ENCODE measurements around the gene MTUS2. TPM values are rescaled to one million over a fixed set of nuclear protein-coding genes. Genes with fewer than 3 reads are reported as not detected.

MTUS2 gene
- total and polyA plus RNA-seq, 2 donors (not counting 3 experiments of a cell fraction or from before 2014, with no cell fraction given), result not detected

DNA sequence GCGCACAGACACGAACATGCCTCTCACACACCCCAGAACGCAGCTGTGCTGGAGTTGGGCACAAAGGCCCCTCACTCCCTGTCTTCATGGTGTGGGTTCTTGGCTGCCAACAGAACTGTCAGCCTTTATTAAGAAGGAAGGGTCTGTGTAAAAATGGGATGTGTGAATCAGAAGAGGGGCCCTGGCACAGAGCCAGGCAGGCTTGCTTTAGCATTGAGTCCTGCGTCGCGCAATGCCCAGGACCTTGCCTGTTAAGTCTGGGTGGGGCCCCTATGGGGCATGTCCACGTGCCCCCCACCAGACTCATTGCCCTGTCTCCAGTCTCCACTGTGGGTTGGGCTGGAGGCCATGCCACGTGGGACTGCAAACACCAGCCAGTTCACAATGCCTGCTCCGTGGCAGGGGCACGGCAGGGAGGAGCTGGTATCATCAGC, 690.5 kb downstream of the MTUS2 start:
- H3K4me2 ChIP-seq (ENCODE audit: insufficient read depth, low read length), result no peak overlapping the region
- POLR2A ChIA-PET, result no interaction called here
- no peak overlapping the region for H3K9ac ChIP-seq (replicated peaks; ENCODE audit: extremely low read depth, insufficient read depth, low read length)
- no TSS peak for BruUV-seq (replicated peaks)
- peaks cover 12% of the 10 kb centered on the region for H3K4me1 ChIP-seq (ENCODE audit: control insufficient read depth, extremely low read depth, insufficient read depth, low read length)
- H3K9me1 ChIP-seq (replicated peaks; ENCODE audit: control insufficient read depth, extremely low read depth, insufficient read depth, low read length), result no peaks in the 10 kb centered on the region
- no peaks in the 10 kb centered on the region for H4K20me1 ChIP-seq (replicated peaks; ENCODE audit: control insufficient read depth, extremely low read depth, insufficient read depth, low read length)
- H3K9me3 ChIP-seq (replicated peaks; ENCODE audit: control insufficient read depth, insufficient read depth, low read length), result no peaks in the 10 kb centered on the region
- peaks cover 0 to 3% of the 10 kb centered on the region in 2 experiments for H3K36me3 ChIP-seq (ENCODE audit: control insufficient read depth in 2 of 2, extremely low read depth in 1 of 2, insufficient read depth in 2 of 2, low read length in 2 of 2)
- H3K27me3 ChIP-seq (ENCODE audit: control insufficient read depth in 2 of 2, insufficient read depth in 2 of 2, low read length in 2 of 2), result no peaks in the 10 kb centered on the region
- H3K4me3 ChIP-seq (replicated peaks in 1 of 3; ENCODE audit: insufficient read depth in 1 of 3, low read depth in 1 of 3, low read length in 3 of 3), result no peak overlapping the region
- TF ChIP-seq JUN (IDR thresholded peaks at IDR 0.05; ENCODE audit: borderline replicate concordance, insufficient read depth, insufficient read length, low read depth) (no peak), EZH2 (IDR thresholded peaks at IDR 0.05; ENCODE audit: borderline replicate concordance, low read depth, low read length, severe bottlenecking) (no peak), POLR2AphosphoS5 (IDR thresholded peaks at IDR 0.05; ENCODE audit: insufficient read depth, low read depth, low read length) (no peak)
- TF ChIP-seq, protein P1, sequence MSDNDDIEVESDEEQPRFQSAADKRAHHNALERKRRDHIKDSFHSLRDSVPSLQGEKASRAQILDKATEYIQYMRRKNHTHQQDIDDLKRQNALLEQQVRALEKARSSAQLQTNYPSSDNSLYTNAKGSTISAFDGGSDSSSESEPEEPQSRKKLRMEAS (IDR thresholded peaks at IDR 0.05; ENCODE audit: insufficient read depth, insufficient read length), result no peak
- no peak for DNase-seq (ENCODE audit: low read depth, low spot score)
- dilution Hi-C loops (cut with MboI; ENCODE audit: extremely low pct_ligation_motif_present, low sequenced_read_pairs), result no loop called here
- no peak for FAIRE-seq
- CTCF ChIA-PET, result interaction anchor here (10.8 kb wide), 1 partner anchor 196 kb away, joined by 301 read pairs; no protein-coding TSS in a partner anchor
- no peak overlapping the region for H3K27ac ChIP-seq (ENCODE audit: insufficient read depth, low read depth, low read length)
- no peak overlapping the region for H2AFZ ChIP-seq (ENCODE audit: low read depth, low read length)
- H3K79me2 ChIP-seq (ENCODE audit: control insufficient read depth, insufficient read depth, low read length), result no peaks in the 10 kb centered on the region
- intact Hi-C loops (cut with micrococcal nuclease), result no loop called here

DNA sequence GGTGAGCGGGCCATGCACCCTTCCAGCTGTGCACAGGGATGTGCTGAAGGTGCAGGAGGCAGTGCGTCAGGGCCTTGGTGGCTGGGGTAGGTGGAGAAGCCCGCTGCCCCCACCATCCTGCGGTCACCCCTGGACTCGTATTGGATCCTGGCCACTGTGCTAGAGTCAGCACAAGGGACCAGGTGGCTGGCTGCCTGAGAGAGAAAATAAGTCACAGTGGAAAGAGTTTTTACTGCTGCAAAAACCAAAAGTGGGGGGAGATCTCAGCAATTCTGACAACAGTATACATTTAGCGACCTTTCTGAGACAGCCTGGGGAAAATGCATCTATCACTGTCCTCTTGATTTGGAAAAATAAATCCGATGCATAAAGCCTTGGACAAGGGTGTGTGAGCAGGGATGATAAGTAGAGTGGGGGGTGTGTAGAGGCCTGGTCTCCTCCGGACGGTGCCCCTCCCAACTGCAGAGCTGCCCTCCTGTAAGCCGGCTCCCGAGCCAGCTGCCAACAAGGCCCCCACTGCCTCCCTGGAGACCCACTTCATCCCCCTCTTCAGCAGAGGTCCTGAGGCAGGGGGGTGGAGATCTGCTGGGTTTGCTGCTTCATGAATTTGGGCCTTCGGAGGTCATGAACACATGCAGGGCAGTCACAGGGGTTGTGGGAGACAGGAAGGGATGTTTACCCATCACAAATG, 691.1 kb downstream of the MTUS2 start:
- Histone ChIP-seq H3K27me3 (ENCODE audit: control insufficient read depth in 2 of 2, insufficient read depth in 2 of 2, low read length in 2 of 2) (no peaks in the 10 kb centered on the region), H3K27ac (ENCODE audit: insufficient read depth, low read depth, low read length) (no peak overlapping the region), H3K36me3 (ENCODE audit: control insufficient read depth in 2 of 2, extremely low read depth in 1 of 2, insufficient read depth in 2 of 2, low read length in 2 of 2) (peaks cover 0 to 5% of the 10 kb centered on the region in 2 experiments), H3K9ac (replicated peaks; ENCODE audit: extremely low read depth, insufficient read depth, low read length) (no peak overlapping the region), H3K4me1 (ENCODE audit: control insufficient read depth, extremely low read depth, insufficient read depth, low read length) (peaks cover 16% of the 10 kb centered on the region), H3K79me2 (ENCODE audit: control insufficient read depth, insufficient read depth, low read length) (no peaks in the 10 kb centered on the region), H3K4me3 (replicated peaks in 1 of 3; ENCODE audit: insufficient read depth in 1 of 3, low read depth in 1 of 3, low read length in 3 of 3) (no peak overlapping the region), H2AFZ (ENCODE audit: low read depth, low read length) (no peak overlapping the region), H3K9me3 (replicated peaks; ENCODE audit: control insufficient read depth, insufficient read depth, low read length) (no peaks in the 10 kb centered on the region), H4K20me1 (replicated peaks; ENCODE audit: control insufficient read depth, extremely low read depth, insufficient read depth, low read length) (no peaks in the 10 kb centered on the region), H3K9me1 (replicated peaks; ENCODE audit: control insufficient read depth, extremely low read depth, insufficient read depth, low read length) (no peaks in the 10 kb centered on the region), H3K4me2 (ENCODE audit: insufficient read depth, low read length) (no peak overlapping the region)
- no TSS peak for BruUV-seq (replicated peaks)
- FAIRE-seq (no peak), DNase-seq (ENCODE audit: low read depth, low spot score) (no peak)
- POLR2A ChIA-PET, result no interaction called here
- CTCF ChIA-PET, result no interaction called here
- dilution Hi-C loops (cut with MboI; ENCODE audit: extremely low pct_ligation_motif_present, low sequenced_read_pairs), result no loop called here
- intact Hi-C loops (cut with micrococcal nuclease), result no loop called here
- TF ChIP-seq POLR2AphosphoS5 (IDR thresholded peaks at IDR 0.05; ENCODE audit: insufficient read depth, low read depth, low read length) (no peak), GATA2 (IDR thresholded peaks at IDR 0.05; ENCODE audit: insufficient read depth, insufficient read length, low read depth, low read length) (no peak), POLR2A (IDR thresholded peaks at IDR 0.05; ENCODE audit: low read depth, low read length) (no peak), EZH2 (IDR thresholded peaks at IDR 0.05; ENCODE audit: borderline replicate concordance, low read depth, low read length, severe bottlenecking) (no peak), MYC (IDR thresholded peaks at IDR 0.05; ENCODE audit: low read depth, low read length) (no peak), FOS (IDR thresholded peaks at IDR 0.05; ENCODE audit: borderline replicate concordance, insufficient read depth, low read length) (no peak), JUN (IDR thresholded peaks at IDR 0.05; ENCODE audit: borderline replicate concordance, insufficient read depth, insufficient read length, low read depth) (no peak)
- TF ChIP-seq, protein P1 (IDR thresholded peaks at IDR 0.05; ENCODE audit: insufficient read depth, insufficient read length), result no peak
- TF ChIP-seq, protein P2, sequence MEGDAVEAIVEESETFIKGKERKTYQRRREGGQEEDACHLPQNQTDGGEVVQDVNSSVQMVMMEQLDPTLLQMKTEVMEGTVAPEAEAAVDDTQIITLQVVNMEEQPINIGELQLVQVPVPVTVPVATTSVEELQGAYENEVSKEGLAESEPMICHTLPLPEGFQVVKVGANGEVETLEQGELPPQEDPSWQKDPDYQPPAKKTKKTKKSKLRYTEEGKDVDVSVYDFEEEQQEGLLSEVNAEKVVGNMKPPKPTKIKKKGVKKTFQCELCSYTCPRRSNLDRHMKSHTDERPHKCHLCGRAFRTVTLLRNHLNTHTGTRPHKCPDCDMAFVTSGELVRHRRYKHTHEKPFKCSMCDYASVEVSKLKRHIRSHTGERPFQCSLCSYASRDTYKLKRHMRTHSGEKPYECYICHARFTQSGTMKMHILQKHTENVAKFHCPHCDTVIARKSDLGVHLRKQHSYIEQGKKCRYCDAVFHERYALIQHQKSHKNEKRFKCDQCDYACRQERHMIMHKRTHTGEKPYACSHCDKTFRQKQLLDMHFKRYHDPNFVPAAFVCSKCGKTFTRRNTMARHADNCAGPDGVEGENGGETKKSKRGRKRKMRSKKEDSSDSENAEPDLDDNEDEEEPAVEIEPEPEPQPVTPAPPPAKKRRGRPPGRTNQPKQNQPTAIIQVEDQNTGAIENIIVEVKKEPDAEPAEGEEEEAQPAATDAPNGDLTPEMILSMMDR (IDR thresholded peaks at IDR 0.05; ENCODE audit: extremely low read depth in 1 of 2, insufficient read depth in 1 of 2, low read depth in 1 of 2, low read length in 2 of 2), result no peak
